RWPE2 (cell line): ENCODE measurements around the gene ATF7IP2.
"Not testable (repeated sequence)": the region's sequence is repeated elsewhere in the genome, so short reads cannot be mapped to it uniquely, and the experiment has no call there.

Experiments
- ATAC-seq: fragments of 200-7000 bp; cut with Tn5 transposase; 3 replicates; pipeline ENCODE4 v1.9.1; 2021; ENCODE audit warnings: low read depth
- DNase-seq: peaks from one replicate; pipeline ENCODE4 v3.0.0-alpha.2; 2020; ENCODE audit warnings: low spot score
- H3K27ac ChIP-seq: fragments of 450-650 bp; 2 replicates; pipeline ENCODE4 v1.5.1; 2017; ENCODE audit warnings: mild to moderate bottlenecking; ENCODE audit not compliant: poor library complexity, severe bottlenecking
- H3K27me3 ChIP-seq: fragments of 250-450 bp; sonication (Bioruptor Pico); 2 replicates; pipeline ENCODE4 v1.5.1; 2021; ENCODE audit warnings: mild to moderate bottlenecking, moderate library complexity; ENCODE audit not compliant: insufficient read depth, poor library complexity, severe bottlenecking
- H3K36me3 ChIP-seq: fragments of 250-450 bp; sonication (Bioruptor Pico); 2 replicates; pipeline ENCODE4 v1.5.1; 2020; ENCODE audit warnings: low read depth, mild to moderate bottlenecking, moderate library complexity
- H3K4me1 ChIP-seq: fragments of 250-450 bp; sonication (Bioruptor Pico); 2 replicates; pipeline ENCODE4 v1.5.1; 2021; ENCODE audit warnings: mild to moderate bottlenecking, moderate library complexity; ENCODE audit not compliant: insufficient read depth, poor library complexity, severe bottlenecking
- H3K4me3 ChIP-seq: fragments of 250-450 bp; sonication (Bioruptor Pico); 2 replicates; pipeline ENCODE4 v1.5.1; 2021; ENCODE audit warnings: mild to moderate bottlenecking, moderate library complexity; ENCODE audit not compliant: severe bottlenecking
- H3K9me3 ChIP-seq: fragments of 250-450 bp; sonication (Bioruptor Pico); 2 replicates; pipeline ENCODE4 v1.5.1; 2021; ENCODE audit warnings: mild to moderate bottlenecking, moderate library complexity; ENCODE audit not compliant: severe bottlenecking
- TF ChIP-seq, protein P1 (sequence below): fragments of 450-650 bp; IDR thresholded peaks from one replicate; pipeline ENCODE4 v1.5.1; 2017; ENCODE audit warnings: mild to moderate bottlenecking, moderate library complexity; ENCODE audit not compliant: poor library complexity, severe bottlenecking

ATF7IP2 gene

DNA sequence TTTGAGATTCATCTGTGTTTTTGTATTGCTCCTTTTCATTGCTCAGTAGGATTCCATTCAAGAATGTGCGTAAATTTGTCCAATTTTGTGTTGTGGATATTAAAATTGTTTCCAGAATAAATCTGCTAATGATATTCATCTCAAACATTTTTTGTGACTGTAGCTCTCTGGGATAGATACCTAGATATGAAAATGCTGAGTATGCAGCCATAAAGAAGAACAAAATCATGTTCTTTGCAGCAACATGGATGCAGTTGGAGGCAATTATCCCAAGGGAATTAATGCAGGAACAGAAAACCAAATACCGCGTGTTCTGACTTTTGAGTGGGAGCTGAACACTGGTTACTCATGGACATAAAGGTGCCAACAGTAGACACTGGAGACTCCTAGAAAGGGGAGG lies 40.2 kb upstream of the ATF7IP2 start:
- Histone ChIP-seq H3K27ac (no peak overlapping the region), H3K9me3 (peaks cover 7% of the 10 kb centered on the region), H3K36me3 (no peaks in the 10 kb centered on the region), H3K27me3 (no peaks in the 10 kb centered on the region), H3K4me3 (no peak overlapping the region), H3K4me1 (peaks cover 10% of the 10 kb centered on the region)
- DNase-seq (no peak), ATAC-seq (no peak)
- TF ChIP-seq, protein P1, sequence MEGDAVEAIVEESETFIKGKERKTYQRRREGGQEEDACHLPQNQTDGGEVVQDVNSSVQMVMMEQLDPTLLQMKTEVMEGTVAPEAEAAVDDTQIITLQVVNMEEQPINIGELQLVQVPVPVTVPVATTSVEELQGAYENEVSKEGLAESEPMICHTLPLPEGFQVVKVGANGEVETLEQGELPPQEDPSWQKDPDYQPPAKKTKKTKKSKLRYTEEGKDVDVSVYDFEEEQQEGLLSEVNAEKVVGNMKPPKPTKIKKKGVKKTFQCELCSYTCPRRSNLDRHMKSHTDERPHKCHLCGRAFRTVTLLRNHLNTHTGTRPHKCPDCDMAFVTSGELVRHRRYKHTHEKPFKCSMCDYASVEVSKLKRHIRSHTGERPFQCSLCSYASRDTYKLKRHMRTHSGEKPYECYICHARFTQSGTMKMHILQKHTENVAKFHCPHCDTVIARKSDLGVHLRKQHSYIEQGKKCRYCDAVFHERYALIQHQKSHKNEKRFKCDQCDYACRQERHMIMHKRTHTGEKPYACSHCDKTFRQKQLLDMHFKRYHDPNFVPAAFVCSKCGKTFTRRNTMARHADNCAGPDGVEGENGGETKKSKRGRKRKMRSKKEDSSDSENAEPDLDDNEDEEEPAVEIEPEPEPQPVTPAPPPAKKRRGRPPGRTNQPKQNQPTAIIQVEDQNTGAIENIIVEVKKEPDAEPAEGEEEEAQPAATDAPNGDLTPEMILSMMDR = no peak

- TF ChIP-seq, protein P1 = no peak
- H3K27me3 ChIP-seq = no peaks in the 10 kb centered on the region
- H3K4me1 ChIP-seq = no peaks in the 10 kb centered on the region
Observed at GRCh38 chr16:10349851-10350250, 36.0 kb upstream of the ATF7IP2 start.

DNA sequence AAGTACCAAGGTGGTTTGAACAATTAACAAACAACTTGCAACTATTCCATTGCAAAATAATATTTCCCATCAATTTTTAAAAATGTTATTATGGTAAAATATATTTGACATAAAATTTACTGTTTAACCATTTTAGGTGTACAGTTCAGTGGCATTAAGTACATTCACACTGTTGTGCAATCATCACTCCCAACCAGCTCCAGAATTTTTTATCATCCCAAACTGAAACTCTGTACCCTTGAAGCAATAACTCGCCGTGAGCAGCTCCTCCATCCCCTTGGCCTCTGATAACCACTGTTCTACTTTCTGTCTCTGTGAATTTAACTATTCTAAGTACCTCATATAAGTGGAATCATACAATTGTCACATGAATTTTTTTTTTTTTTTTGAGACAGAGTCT lies 33.6 kb upstream of the ATF7IP2 start:
- DNase-seq = no peak
- H3K36me3 ChIP-seq = no peaks in the 10 kb centered on the region
- no peak overlapping the region for H3K27ac ChIP-seq
- ATAC-seq = no peak
- H3K27me3 ChIP-seq = no peaks in the 10 kb centered on the region
- H3K9me3 ChIP-seq = no peaks in the 10 kb centered on the region
- H3K4me1 ChIP-seq = no peaks in the 10 kb centered on the region
- no peak overlapping the region for H3K4me3 ChIP-seq
- TF ChIP-seq, protein P1 = no peak

More at GRCh38 chr16:10349851-10350250, 36.0 kb upstream of the ATF7IP2 start:
- ATAC-seq (no peak), DNase-seq (no peak)
- Histone ChIP-seq H3K36me3 (no peaks in the 10 kb centered on the region), H3K27ac (no peak overlapping the region), H3K4me3 (no peak overlapping the region), H3K9me3 (no peaks in the 10 kb centered on the region)

DNA sequence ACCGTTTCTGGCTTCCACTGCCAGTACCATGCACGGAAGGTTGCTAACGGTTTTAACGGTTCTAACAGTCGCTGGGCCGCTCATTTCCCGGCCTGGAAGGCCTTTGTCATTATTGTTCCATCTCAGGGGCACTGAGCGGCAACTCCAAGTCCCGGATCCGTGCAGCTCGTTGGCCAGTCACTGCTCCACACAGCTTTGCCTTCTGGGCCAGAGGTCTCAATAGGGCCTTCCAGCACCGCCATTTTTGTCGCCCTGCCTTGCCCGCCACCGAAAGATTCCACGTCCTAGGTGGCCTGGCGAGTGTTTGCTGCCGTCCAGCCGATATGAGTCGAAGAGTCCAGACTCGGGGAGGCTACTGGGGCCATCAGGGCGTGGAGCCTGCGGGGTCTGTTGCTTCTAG lies 30.3 kb upstream of the ATF7IP2 start:
- ATAC-seq (no peak), DNase-seq (no peak)
- Histone ChIP-seq H3K36me3 (no peaks in the 10 kb centered on the region), H3K9me3 (no peaks in the 10 kb centered on the region), H3K27me3 (no peaks in the 10 kb centered on the region), H3K4me1 (no peaks in the 10 kb centered on the region), H3K27ac (no peak overlapping the region), H3K4me3 (no peak overlapping the region)
- TF ChIP-seq, protein P1 = no peak

DNA sequence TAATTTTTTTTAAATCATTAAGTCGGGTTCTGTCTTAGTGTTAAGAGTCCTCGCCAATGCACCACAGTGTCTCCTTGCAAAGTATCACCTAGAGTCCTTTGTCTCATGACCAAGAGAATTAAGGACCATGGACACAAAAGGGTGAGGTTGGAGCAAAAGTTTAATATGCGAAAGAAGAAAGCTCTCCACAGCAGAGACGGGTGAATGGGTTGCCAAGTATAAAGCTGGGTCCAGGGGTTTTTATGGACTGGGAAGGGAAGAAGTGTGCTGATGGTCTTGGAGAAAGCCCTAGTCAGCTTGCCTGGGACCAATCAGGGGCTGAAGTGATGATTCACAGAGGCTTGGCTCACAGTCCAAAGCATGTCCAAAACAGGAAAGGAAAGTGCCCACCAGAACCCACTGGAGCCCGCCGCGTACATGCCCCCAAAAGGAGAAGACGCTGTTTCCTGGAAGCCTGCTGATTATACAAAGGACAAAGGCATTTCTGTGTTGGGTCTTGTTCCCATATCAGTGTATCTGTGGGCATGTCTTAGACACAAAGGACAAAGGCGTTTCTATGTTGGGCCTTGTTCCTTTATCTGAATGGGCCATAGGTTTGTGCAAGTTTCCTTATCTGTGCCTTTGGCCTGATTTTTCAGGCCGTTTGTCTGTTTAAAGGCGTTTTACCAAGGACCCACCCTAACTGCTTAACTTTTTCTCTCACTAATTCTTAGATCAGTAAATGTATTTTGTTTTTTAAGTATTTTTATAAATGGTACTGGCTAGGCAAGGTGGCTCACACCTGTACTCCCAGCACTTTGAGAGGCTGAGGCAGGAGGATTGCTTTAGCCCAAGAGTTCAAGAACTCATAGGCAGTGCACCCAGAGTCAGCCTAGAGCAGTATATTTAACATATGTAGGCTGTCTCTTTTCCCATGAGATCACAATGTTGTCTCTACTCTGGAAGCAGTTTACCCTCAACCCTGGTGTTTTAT lies 28.7 kb upstream of the ATF7IP2 start:
- H3K4me1 ChIP-seq = no peaks in the 10 kb centered on the region
- DNase-seq (no peak), ATAC-seq (no peak)
- TF ChIP-seq, protein P1 = no peak
- no peak overlapping the region for H3K27ac ChIP-seq
- no peaks in the 10 kb centered on the region for H3K36me3 ChIP-seq
- no peaks in the 10 kb centered on the region for H3K27me3 ChIP-seq
- no peaks in the 10 kb centered on the region for H3K9me3 ChIP-seq
- no peak overlapping the region for H3K4me3 ChIP-seq

GRCh38 chr16:10361747-10362076 lies 24.1 kb upstream of the ATF7IP2 start:
- not testable (repeated sequence) for H3K36me3 ChIP-seq, H3K9me3 ChIP-seq, ATAC-seq, H3K27ac ChIP-seq, DNase-seq, H3K4me1 ChIP-seq, H3K27me3 ChIP-seq, H3K4me3 ChIP-seq
